GM23338 (cell line): ENCODE results near the gene ARHGAP42. TPM values are rescaled to one million over a fixed set of nuclear protein-coding genes. Genes with fewer than 3 reads are reported as not detected.

ENCODE experiments used
- ATAC-seq: fragments of 200-7000 bp; cut with Tn5 transposase; 3 replicates; pipeline ENCODE4 v1.9.1; 2020
- DNase-seq: peaks from one replicate; pipeline ENCODE4 v3.0.0-alpha.2; 2015; ENCODE audit warnings: low spot score
- H2AFZ ChIP-seq: fragments of 200-600 bp; sonication (generic); 2 replicates; pipeline ENCODE4 v1.8.0; 2016; ENCODE audit warnings: antibody characterized with exemption, mild to moderate bottlenecking, moderate library complexity
- H3F3A ChIP-seq: fragments of 200-600 bp; sonication (generic); replicated peaks from 2 replicates; pipeline ENCODE4 v1.8.0; 2017; ENCODE audit warnings: antibody characterized with exemption, mixed run types, low read depth
- H3K27ac ChIP-seq: fragments of 200-600 bp; sonication (generic); 2 replicates; pipeline ENCODE4 v1.6.1; 2016; ENCODE audit warnings: low read depth
- H3K27me3 ChIP-seq: fragments of 200-600 bp; sonication (generic); 2 replicates; pipeline ENCODE4 v1.8.0; 2016; ENCODE audit warnings: mild to moderate bottlenecking, mixed run types, moderate library complexity; ENCODE audit not compliant: insufficient read depth
- H3K36me3 ChIP-seq: fragments of 200-600 bp; sonication (generic); 2 replicates; pipeline ENCODE4 v1.8.0; 2016; ENCODE audit warnings: mild to moderate bottlenecking; ENCODE audit not compliant: insufficient read depth
- H3K4me1 ChIP-seq: fragments of 200-600 bp; sonication (generic); 2 replicates; pipeline ENCODE4 v1.8.0; 2016; ENCODE audit warnings: mild to moderate bottlenecking, moderate library complexity; ENCODE audit not compliant: insufficient read depth
- H3K4me2 ChIP-seq: fragments of 200-600 bp; sonication (generic); 2 replicates; pipeline ENCODE4 v1.7.1; 2017; ENCODE audit warnings: mixed run types
- H3K4me3 ChIP-seq: fragments of 200-600 bp; sonication (generic); 2 replicates; pipeline ENCODE4 v1.6.1; 2016; ENCODE audit warnings: mixed run types
- H3K79me2 ChIP-seq: fragments of 200-600 bp; sonication (generic); replicated peaks from 2 replicates; pipeline ENCODE4 v1.8.0; 2017; ENCODE audit warnings: mild to moderate bottlenecking; ENCODE audit not compliant: insufficient read depth
- H3K9me2 ChIP-seq: fragments of 200-600 bp; sonication (generic); 2 replicates; pipeline ENCODE4 v1.8.0; 2017; ENCODE audit not compliant: insufficient read depth
- H4K20me1 ChIP-seq: fragments of 200-600 bp; sonication (generic); replicated peaks from 2 replicates; pipeline ENCODE4 v1.8.0; 2017; ENCODE audit warnings: mild to moderate bottlenecking; ENCODE audit not compliant: insufficient read depth
- H3K27ac Mint-ChIP-seq: 2 replicates; pipeline ENCODE4 v1.8.0; 2020; ENCODE audit warnings: inconsistent platforms, mild to moderate bottlenecking, moderate library complexity, mixed read lengths
- H3K27me3 Mint-ChIP-seq: 3 replicates; pipeline ENCODE4 v1.8.0; 2022; ENCODE audit warnings: low read depth, mild to moderate bottlenecking, moderate library complexity, mixed read lengths, inconsistent platforms; ENCODE audit not compliant: insufficient read depth, poor library complexity
- H3K36me3 Mint-ChIP-seq: 3 replicates; pipeline ENCODE4 v1.8.0; 2021; ENCODE audit warnings: low read depth, mild to moderate bottlenecking, inconsistent platforms, moderate library complexity, mixed read lengths
- H3K4me1 Mint-ChIP-seq: 3 replicates; pipeline ENCODE4 v1.8.0; 2020; ENCODE audit warnings: mild to moderate bottlenecking, inconsistent platforms, mixed read lengths
- H3K4me3 Mint-ChIP-seq: 3 replicates; pipeline ENCODE4 v1.8.0; 2021; ENCODE audit warnings: moderate library complexity, mild to moderate bottlenecking, inconsistent platforms, mixed read lengths
- H3K9me3 Mint-ChIP-seq: 3 replicates; pipeline ENCODE4 v1.8.0; 2020; ENCODE audit warnings: moderate library complexity, mild to moderate bottlenecking, inconsistent platforms, mixed read lengths
- CREB1 ChIP-seq: fragments of 250-450 bp; sonication (Bioruptor Pico); IDR thresholded peaks from 2 replicates; pipeline ENCODE4 v1.5.0; 2020; ENCODE audit warnings: low read depth, mild to moderate bottlenecking, moderate library complexity
- CTCF ChIP-seq, 2 experiments: fragments of 200-600 bp in 1 of 2; sonication (generic) in 1 of 2; conservative IDR thresholded peaks; 2 replicates each; pipeline versions ENCODE4 v1.5.1 to v1.6.1; 2016 to 2017; ENCODE audit warnings: antibody characterized with exemption in 2 of 2, low read depth in 2 of 2, mild to moderate bottlenecking in 2 of 2, moderate library complexity in 1 of 2
- ETS1 ChIP-seq: IDR thresholded peaks from 2 replicates; pipeline ENCODE4 v1.6.1; 2016; ENCODE audit warnings: antibody characterized with exemption
- EZH2 ChIP-seq: fragments of 200-600 bp; sonication (generic); IDR thresholded peaks from one replicate; pipeline ENCODE4 v1.8.0; 2017; ENCODE audit warnings: antibody characterized with exemption, mild to moderate bottlenecking, low read depth; ENCODE audit not compliant: unreplicated experiment
- EZH2phosphoT487 ChIP-seq: fragments of 200-600 bp; sonication (generic); IDR thresholded peaks from one replicate; pipeline ENCODE4 v1.8.1; 2018; ENCODE audit warnings: antibody characterized with exemption; ENCODE audit not compliant: unreplicated experiment
- JUNB ChIP-seq: IDR thresholded peaks from one replicate; pipeline ENCODE4 v1.6.1; 2016; ENCODE audit warnings: antibody characterized with exemption; ENCODE audit not compliant: unreplicated experiment
- NANOG ChIP-seq: IDR thresholded peaks from 2 replicates; pipeline ENCODE4 v1.6.1; 2016; ENCODE audit warnings: antibody characterized with exemption, borderline replicate concordance
- POLR2AphosphoS5 ChIP-seq: IDR thresholded peaks from 2 replicates; pipeline ENCODE4 v1.6.1; 2016; ENCODE audit warnings: antibody characterized with exemption, low read depth
- STAT1 ChIP-seq: IDR thresholded peaks from one replicate; pipeline ENCODE4 v1.6.1; 2016; ENCODE audit warnings: antibody characterized with exemption; ENCODE audit not compliant: unreplicated experiment
- ZNF114 ChIP-seq: fragments of 250-450 bp; sonication (Bioruptor Pico); IDR thresholded peaks from 2 replicates; pipeline ENCODE4 v1.5.0; 2020; ENCODE audit warnings: mild to moderate bottlenecking, moderate library complexity
- ZNF331 ChIP-seq: fragments of 250-450 bp; sonication (Bioruptor Pico); IDR thresholded peaks from 2 replicates; pipeline ENCODE4 v1.5.0; 2020; ENCODE audit warnings: low read depth, mild to moderate bottlenecking, moderate library complexity
- ZNF462 ChIP-seq: fragments of 250-450 bp; sonication (Bioruptor Pico); IDR thresholded peaks from 2 replicates; pipeline ENCODE4 v1.5.0; 2020; ENCODE audit warnings: mild to moderate bottlenecking, moderate library complexity
- polyA plus RNA-seq: library from polyadenylated mRNA; unstranded; fragments of >200 nt; fragmentation: Nextera tagmentation; extraction: Ambion mirVana; gene quantifications from 2 replicates; pipeline ENCODE4 v1.2.1, GENCODE V29; 2016
- total RNA-seq: library from RNA; depleted of rRNA; stranded (reverse); fragments of >200 nt; shearing (Covaris generic); gene quantifications from 2 replicates; pipeline ENCODE4 v1.2.3, GENCODE V29; 2014
- TF ChIP-seq, protein P1 (sequence below): IDR thresholded peaks from one replicate; pipeline ENCODE4 v1.6.1; 2018; ENCODE audit warnings: antibody characterized with exemption; ENCODE audit not compliant: unreplicated experiment

Gene ARHGAP42
- total and polyA plus RNA-seq, 2 experiments from 2014 or later = 23.7 to 35.7 TPM

DNA sequence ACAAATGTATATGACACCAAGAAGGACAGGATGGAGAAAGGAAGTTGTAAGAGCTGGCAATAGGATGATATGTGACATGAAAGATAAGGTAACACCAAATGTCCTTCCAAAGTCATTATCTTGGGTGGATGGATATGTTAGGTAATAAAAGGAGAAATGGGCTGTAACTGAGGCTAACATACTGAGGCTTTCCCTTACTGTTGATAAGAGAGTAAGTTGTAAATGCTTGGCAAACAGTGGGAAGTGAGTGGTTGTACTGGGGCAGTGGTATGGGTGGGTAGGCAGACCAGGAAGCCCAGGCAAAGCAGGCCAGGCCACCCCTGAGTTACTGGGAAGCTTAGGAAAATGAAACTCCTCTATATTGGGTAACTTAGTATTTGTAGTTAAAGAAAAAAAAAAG, 73.7 kb downstream of the ARHGAP42 start:
- Histone ChIP-seq H3K27ac (no peak overlapping the region), H3K4me1 (peaks cover 17% of the 10 kb centered on the region), H3K79me2 (peaks cover 37% of the 10 kb centered on the region), H3F3A (no peaks in the 10 kb centered on the region), H4K20me1 (no peaks in the 10 kb centered on the region), H3K4me3 (no peak overlapping the region), H3K27me3 (no peaks in the 10 kb centered on the region), H2AFZ (no peak overlapping the region), H3K4me2 (no peak overlapping the region), H3K9me2 (no peaks in the 10 kb centered on the region), H3K36me3 (no peaks in the 10 kb centered on the region)
- TF ChIP-seq EZH2phosphoT487 = no peak
- no peak for TF ChIP-seq STAT1
- TF ChIP-seq POLR2AphosphoS5 = no peak
- TF ChIP-seq ZNF462 (CRISPR knock-in tag) = no peak
- TF ChIP-seq CREB1 (CRISPR knock-in tag) = no peak
- no peak for TF ChIP-seq EZH2
- no peak for TF ChIP-seq NANOG
- TF ChIP-seq JUNB = no peak
- no peak for TF ChIP-seq CTCF (conservative IDR thresholded peaks at IDR 0.05; ENCODE audit: low read depth in 2 of 2)
- TF ChIP-seq, protein P1, sequence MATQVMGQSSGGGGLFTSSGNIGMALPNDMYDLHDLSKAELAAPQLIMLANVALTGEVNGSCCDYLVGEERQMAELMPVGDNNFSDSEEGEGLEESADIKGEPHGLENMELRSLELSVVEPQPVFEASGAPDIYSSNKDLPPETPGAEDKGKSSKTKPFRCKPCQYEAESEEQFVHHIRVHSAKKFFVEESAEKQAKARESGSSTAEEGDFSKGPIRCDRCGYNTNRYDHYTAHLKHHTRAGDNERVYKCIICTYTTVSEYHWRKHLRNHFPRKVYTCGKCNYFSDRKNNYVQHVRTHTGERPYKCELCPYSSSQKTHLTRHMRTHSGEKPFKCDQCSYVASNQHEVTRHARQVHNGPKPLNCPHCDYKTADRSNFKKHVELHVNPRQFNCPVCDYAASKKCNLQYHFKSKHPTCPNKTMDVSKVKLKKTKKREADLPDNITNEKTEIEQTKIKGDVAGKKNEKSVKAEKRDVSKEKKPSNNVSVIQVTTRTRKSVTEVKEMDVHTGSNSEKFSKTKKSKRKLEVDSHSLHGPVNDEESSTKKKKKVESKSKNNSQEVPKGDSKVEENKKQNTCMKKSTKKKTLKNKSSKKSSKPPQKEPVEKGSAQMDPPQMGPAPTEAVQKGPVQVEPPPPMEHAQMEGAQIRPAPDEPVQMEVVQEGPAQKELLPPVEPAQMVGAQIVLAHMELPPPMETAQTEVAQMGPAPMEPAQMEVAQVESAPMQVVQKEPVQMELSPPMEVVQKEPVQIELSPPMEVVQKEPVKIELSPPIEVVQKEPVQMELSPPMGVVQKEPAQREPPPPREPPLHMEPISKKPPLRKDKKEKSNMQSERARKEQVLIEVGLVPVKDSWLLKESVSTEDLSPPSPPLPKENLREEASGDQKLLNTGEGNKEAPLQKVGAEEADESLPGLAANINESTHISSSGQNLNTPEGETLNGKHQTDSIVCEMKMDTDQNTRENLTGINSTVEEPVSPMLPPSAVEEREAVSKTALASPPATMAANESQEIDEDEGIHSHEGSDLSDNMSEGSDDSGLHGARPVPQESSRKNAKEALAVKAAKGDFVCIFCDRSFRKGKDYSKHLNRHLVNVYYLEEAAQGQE = no peak
- TF ChIP-seq ZNF114 (CRISPR knock-in tag) = no peak
- no peak for TF ChIP-seq ZNF331
- TF ChIP-seq ETS1 = no peak
- Mint-ChIP-seq H3K9me3 (no peaks in the 10 kb centered on the region; the same call in 2 of the 3 replicates), H3K36me3 (no peaks in the 10 kb centered on the region), H3K4me1 (peaks cover 24% of the 10 kb centered on the region), H3K27ac (no peak overlapping the region), H3K27me3 (peaks cover 2% of the 10 kb centered on the region), H3K4me3 (no peak overlapping the region)
- no peak for ATAC-seq
- DNase-seq = no peak
